Chondrocyte (in vitro differentiated cells): ENCODE measurements around the gene PHOX2A. TPM values are rescaled to one million over a fixed set of nuclear protein-coding genes. Genes with fewer than 3 reads are reported as not detected.

Experiments
- DNase-seq: peaks from one replicate; pipeline ENCODE4 v3.0.0; 2021; ENCODE audit warnings: mixed read lengths, low spot score
- H3K27ac Mint-ChIP-seq: one replicate; pipeline ENCODE4 v1.8.0; 2021; ENCODE audit warnings: mild to moderate bottlenecking, moderate library complexity, mixed read lengths; ENCODE audit not compliant: unreplicated experiment
- H3K27me3 Mint-ChIP-seq: 2 replicates; pipeline ENCODE4 v1.8.0; 2021; ENCODE audit warnings: low read depth, mixed read lengths
- H3K36me3 Mint-ChIP-seq: 2 replicates; pipeline ENCODE4 v1.8.0; 2021; ENCODE audit warnings: low read depth, mixed read lengths
- H3K4me1 Mint-ChIP-seq: 2 replicates; pipeline ENCODE4 v1.8.0; 2021; ENCODE audit warnings: low read depth, mild to moderate bottlenecking, mixed read lengths
- H3K4me3 Mint-ChIP-seq: one replicate; pipeline ENCODE4 v1.8.0; 2021; ENCODE audit warnings: mild to moderate bottlenecking, moderate library complexity, mixed read lengths; ENCODE audit not compliant: unreplicated experiment
- H3K9me3 Mint-ChIP-seq: 2 replicates; pipeline ENCODE4 v1.8.0; 2021; ENCODE audit warnings: low read depth, mixed read lengths
- CTCF ChIP-seq: fragments of 200-600 bp; sonication (generic); IDR thresholded peaks from 2 replicates; pipeline ENCODE4 v1.5.0; 2021; ENCODE audit warnings: antibody characterized with exemption, mild to moderate bottlenecking, moderate library complexity
- total RNA-seq: library from RNA; stranded (reverse); gene quantifications from 3 replicates; pipeline ENCODE4 v1.2.1, GENCODE V29; 2021

Gene PHOX2A
- total RNA-seq, 1 donor from 2014 or later, result not detected

GRCh38 chr11:72221386-72222075 is 22.4 kb downstream of the PHOX2A start:
- H3K4me1 Mint-ChIP-seq, result peaks cover 23% of the 10 kb centered on the region
- no peak for DNase-seq
- peaks cover 12% of the 10 kb centered on the region for H3K27me3 Mint-ChIP-seq
- TF ChIP-seq CTCF, result no peak
- no peak overlapping the region for H3K4me3 Mint-ChIP-seq
- no peaks in the 10 kb centered on the region for H3K9me3 Mint-ChIP-seq
- H3K27ac Mint-ChIP-seq, result no peak overlapping the region
- peaks cover 2% of the 10 kb centered on the region for H3K36me3 Mint-ChIP-seq

GRCh38 chr11:72220696-72221363 is 23.1 kb downstream of the PHOX2A start:
- Mint-ChIP-seq H3K27ac (no peak overlapping the region), H3K27me3 (peaks cover 14% of the 10 kb centered on the region), H3K4me1 (peaks cover 16% of the 10 kb centered on the region), H3K4me3 (no peak overlapping the region), H3K9me3 (no peaks in the 10 kb centered on the region), H3K36me3 (peaks cover 2% of the 10 kb centered on the region)
- no peak for DNase-seq
- TF ChIP-seq CTCF, result no peak

- DNase-seq, result no peak
- H3K4me1 Mint-ChIP-seq, result peaks cover 9% of the 10 kb centered on the region
- no peaks in the 10 kb centered on the region for H3K36me3 Mint-ChIP-seq
- no peaks in the 10 kb centered on the region for H3K9me3 Mint-ChIP-seq
- no peak overlapping the region for H3K4me3 Mint-ChIP-seq
- peaks cover 27% of the 10 kb centered on the region for H3K27me3 Mint-ChIP-seq
- no peak for TF ChIP-seq CTCF
- H3K27ac Mint-ChIP-seq, result no peak overlapping the region
These were observed 25.7 kb downstream of the PHOX2A start for GRCh38 chr11:72218251-72218745.

- Mint-ChIP-seq H3K27me3 (peaks cover 29% of the 10 kb centered on the region), H3K27ac (no peak overlapping the region), H3K9me3 (no peaks in the 10 kb centered on the region), H3K36me3 (no peaks in the 10 kb centered on the region), H3K4me3 (no peak overlapping the region), H3K4me1 (peaks cover 7% of the 10 kb centered on the region)
- DNase-seq, result no peak
- no peak for TF ChIP-seq CTCF
These were observed 26.1 kb downstream of the PHOX2A start for GRCh38 chr11:72217841-72218240.

- Mint-ChIP-seq H3K36me3 (no peaks in the 10 kb centered on the region), H3K27ac (no peak within 1 kb of the TSS), H3K9me3 (no peaks in the 10 kb centered on the region), H3K4me3 (no peak within 1 kb of the TSS), H3K27me3 (peaks cover 34% of the 10 kb centered on the region), H3K4me1 (no peaks in the 10 kb centered on the region)
- no peak for TF ChIP-seq CTCF
- DNase-seq, result no peak
These were observed 27.3 kb downstream of the PHOX2A start, which contains the start of gene FOLR2 for GRCh38 chr11:72216638-72217037. TSS of gene FOLR2 (plus strand) at chr11:72216794. CDS start at chr11:72218585, 1,791 bp downstream.
